Measurements from ENCODE around the gene SLC6A9. TPM values are rescaled to one million over a fixed set of nuclear protein-coding genes. Genes with fewer than 3 reads are reported as not detected.

SLC6A9 gene
- total RNA-seq, 2 experiments from 2014 or later = 8.2 to 21.8 TPM

DNA sequence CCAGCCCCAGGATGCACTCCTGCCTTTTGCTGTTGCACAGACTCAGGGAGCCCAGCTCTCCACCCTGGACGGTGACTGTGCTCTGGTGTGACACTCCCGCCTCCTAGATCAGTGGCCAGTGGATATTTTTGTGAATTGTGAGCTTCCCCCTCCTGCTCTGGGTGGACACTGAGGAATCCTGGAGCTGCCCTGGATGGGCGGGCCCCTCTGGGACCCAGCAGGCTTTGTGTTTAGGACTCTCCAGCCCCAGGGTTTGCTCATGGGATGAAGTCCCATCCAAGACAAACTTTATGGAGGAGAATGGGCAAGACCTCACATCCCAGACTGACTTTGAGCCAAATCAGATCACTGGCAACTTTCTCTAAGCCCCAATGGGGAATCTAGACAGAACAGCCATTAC is 16.1 kb downstream of the SLC6A9 start:
- Histone ChIP-seq H3K27ac (ENCODE audit: low read depth, low read length, poor library complexity, severe bottlenecking) (no peak overlapping the region), H2AFZ (ENCODE audit: low read length) (no peak overlapping the region), H4K20me1 (ENCODE audit: insufficient read depth, low read length) (no peaks in the 10 kb centered on the region), H3K9me2 (ENCODE audit: insufficient read depth, low read length) (no peaks in the 10 kb centered on the region), H3K36me3 (ENCODE audit: insufficient read depth, low read length) (no peaks in the 10 kb centered on the region), H3K4me2 (ENCODE audit: low read length) (no peak overlapping the region), H3K79me2 (ENCODE audit: insufficient read depth, low read depth, low read length) (no peaks in the 10 kb centered on the region), H3K4me3 (ENCODE audit: low read depth, low read length, poor library complexity, severe bottlenecking) (no peak overlapping the region), H3K9me3 (ENCODE audit: low read length) (no peaks in the 10 kb centered on the region), H3K4me1 (ENCODE audit: insufficient read depth, low read length, poor library complexity, severe bottlenecking) (no peaks in the 10 kb centered on the region)
- TF ChIP-seq, protein P1, sequence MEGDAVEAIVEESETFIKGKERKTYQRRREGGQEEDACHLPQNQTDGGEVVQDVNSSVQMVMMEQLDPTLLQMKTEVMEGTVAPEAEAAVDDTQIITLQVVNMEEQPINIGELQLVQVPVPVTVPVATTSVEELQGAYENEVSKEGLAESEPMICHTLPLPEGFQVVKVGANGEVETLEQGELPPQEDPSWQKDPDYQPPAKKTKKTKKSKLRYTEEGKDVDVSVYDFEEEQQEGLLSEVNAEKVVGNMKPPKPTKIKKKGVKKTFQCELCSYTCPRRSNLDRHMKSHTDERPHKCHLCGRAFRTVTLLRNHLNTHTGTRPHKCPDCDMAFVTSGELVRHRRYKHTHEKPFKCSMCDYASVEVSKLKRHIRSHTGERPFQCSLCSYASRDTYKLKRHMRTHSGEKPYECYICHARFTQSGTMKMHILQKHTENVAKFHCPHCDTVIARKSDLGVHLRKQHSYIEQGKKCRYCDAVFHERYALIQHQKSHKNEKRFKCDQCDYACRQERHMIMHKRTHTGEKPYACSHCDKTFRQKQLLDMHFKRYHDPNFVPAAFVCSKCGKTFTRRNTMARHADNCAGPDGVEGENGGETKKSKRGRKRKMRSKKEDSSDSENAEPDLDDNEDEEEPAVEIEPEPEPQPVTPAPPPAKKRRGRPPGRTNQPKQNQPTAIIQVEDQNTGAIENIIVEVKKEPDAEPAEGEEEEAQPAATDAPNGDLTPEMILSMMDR (conservative IDR thresholded peaks at IDR 0.05; ENCODE audit: low read length) = no peak
- TF ChIP-seq EZH2phosphoT487 (IDR thresholded peaks at IDR 0.05; ENCODE audit: borderline replicate concordance, low read depth, low read length) = no peak
- no TSS peak for BruUV-seq (replicated peaks)
- ChIA-PET CTCF (ENCODE audit: unreplicated experiment) (no interaction called here), POLR2A (no interaction called here)
- intact Hi-C loops (cut with micrococcal nuclease; ENCODE audit: unreplicated experiment) = no loop called here
- no peak for DNase-seq (ENCODE audit: low spot score)

DNA sequence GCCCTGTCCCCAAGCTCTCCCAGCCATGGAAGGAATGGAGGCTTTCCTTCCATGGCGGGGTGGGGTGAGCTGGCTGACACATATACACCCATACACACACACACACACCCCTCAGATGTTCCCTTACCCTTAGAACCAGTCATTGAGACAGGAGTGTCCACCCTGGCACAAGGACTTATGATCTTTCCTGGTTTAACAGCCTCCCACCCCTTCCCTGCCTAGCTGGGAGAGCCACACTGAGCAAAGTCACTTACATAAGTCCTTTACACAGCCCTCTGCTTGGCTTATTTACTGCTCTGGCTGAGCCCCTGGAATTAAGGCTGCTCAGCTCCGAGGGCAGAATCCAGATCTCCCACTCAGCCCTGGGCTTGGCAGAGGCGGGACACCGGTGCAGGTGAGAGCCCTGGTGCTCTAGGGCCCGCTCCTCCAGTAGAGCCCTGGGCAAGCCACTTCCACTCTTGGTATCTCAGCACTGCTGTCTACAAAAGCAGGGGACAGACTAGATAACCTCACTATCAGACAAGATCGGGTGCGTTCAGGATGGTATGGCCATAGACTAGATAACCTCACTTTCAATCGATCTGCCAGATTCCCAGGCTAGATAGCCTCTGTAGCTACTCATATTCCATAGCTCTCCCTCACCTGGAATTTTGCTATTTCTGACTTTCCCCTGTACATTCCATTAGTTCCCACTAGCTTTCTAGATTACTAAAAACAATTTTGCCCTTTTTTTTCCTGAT is 16.7 kb downstream of the SLC6A9 start:
- H3K9me3 ChIP-seq (ENCODE audit: low read length) = no peaks in the 10 kb centered on the region
- no peak for DNase-seq (ENCODE audit: low spot score)
- H3K4me3 ChIP-seq (ENCODE audit: low read depth, low read length, poor library complexity, severe bottlenecking) = no peak overlapping the region
- no TSS peak for BruUV-seq (replicated peaks)
- H3K9me2 ChIP-seq (ENCODE audit: insufficient read depth, low read length) = no peaks in the 10 kb centered on the region
- H3K27ac ChIP-seq (ENCODE audit: low read depth, low read length, poor library complexity, severe bottlenecking) = no peak overlapping the region
- H3K79me2 ChIP-seq (ENCODE audit: insufficient read depth, low read depth, low read length) = no peaks in the 10 kb centered on the region
- no peaks in the 10 kb centered on the region for H4K20me1 ChIP-seq (ENCODE audit: insufficient read depth, low read length)
- intact Hi-C loops (cut with micrococcal nuclease; ENCODE audit: unreplicated experiment) = no loop called here
- TF ChIP-seq EZH2phosphoT487 (IDR thresholded peaks at IDR 0.05; ENCODE audit: borderline replicate concordance, low read depth, low read length) = no peak
- no peak overlapping the region for H3K4me2 ChIP-seq (ENCODE audit: low read length)
- no peaks in the 10 kb centered on the region for H3K36me3 ChIP-seq (ENCODE audit: insufficient read depth, low read length)
- H2AFZ ChIP-seq (ENCODE audit: low read length) = no peak overlapping the region
- no peaks in the 10 kb centered on the region for H3K4me1 ChIP-seq (ENCODE audit: insufficient read depth, low read length, poor library complexity, severe bottlenecking)
- POLR2A ChIA-PET = no interaction called here
- CTCF ChIA-PET (ENCODE audit: unreplicated experiment) = no interaction called here

DNA sequence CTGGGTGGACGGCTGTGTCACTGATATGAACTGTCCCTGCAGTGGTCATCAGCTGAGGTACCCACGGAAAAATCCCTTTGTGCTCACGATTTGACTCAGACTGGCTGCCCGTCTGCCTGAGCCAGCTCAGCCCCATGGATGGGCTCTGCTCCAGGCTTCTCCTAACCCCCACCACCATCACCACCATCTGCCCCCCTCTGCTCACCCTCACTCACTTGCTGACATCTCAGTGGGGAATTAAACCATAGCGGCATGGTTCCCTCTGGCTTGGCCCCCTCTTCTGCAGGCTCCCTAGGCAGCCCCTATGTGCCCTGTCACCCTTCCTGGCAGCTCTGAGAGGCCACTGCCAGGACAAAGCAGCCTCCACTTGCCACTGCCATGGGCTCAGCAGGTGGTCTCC is 17.3 kb downstream of the SLC6A9 start:
- ChIA-PET CTCF (ENCODE audit: unreplicated experiment) (no interaction called here), POLR2A (no interaction called here)
- BruUV-seq (replicated peaks) = no TSS peak

More for the DNA sequence above, 17.3 kb downstream of the SLC6A9 start:
- H3K4me1 ChIP-seq (ENCODE audit: insufficient read depth, low read length, poor library complexity, severe bottlenecking) = no peaks in the 10 kb centered on the region
- no peak for DNase-seq (ENCODE audit: low spot score)
- no peak overlapping the region for H3K4me3 ChIP-seq (ENCODE audit: low read depth, low read length, poor library complexity, severe bottlenecking)
- no peak overlapping the region for H3K4me2 ChIP-seq (ENCODE audit: low read length)
- H3K27ac ChIP-seq (ENCODE audit: low read depth, low read length, poor library complexity, severe bottlenecking) = no peak overlapping the region
- TF ChIP-seq EZH2phosphoT487 (IDR thresholded peaks at IDR 0.05; ENCODE audit: borderline replicate concordance, low read depth, low read length) = no peak
- TF ChIP-seq, protein P1 (conservative IDR thresholded peaks at IDR 0.05; ENCODE audit: low read length) = no peak
- H4K20me1 ChIP-seq (ENCODE audit: insufficient read depth, low read length) = no peaks in the 10 kb centered on the region
- H2AFZ ChIP-seq (ENCODE audit: low read length) = no peak overlapping the region
- intact Hi-C loops (cut with micrococcal nuclease; ENCODE audit: unreplicated experiment) = no loop called here
- no peaks in the 10 kb centered on the region for H3K36me3 ChIP-seq (ENCODE audit: insufficient read depth, low read length)
- no peaks in the 10 kb centered on the region for H3K79me2 ChIP-seq (ENCODE audit: insufficient read depth, low read depth, low read length)
- H3K9me3 ChIP-seq (ENCODE audit: low read length) = no peaks in the 10 kb centered on the region
- no peaks in the 10 kb centered on the region for H3K9me2 ChIP-seq (ENCODE audit: insufficient read depth, low read length)
